Brain microvascular endothelial cell (primary cell): Measurements from ENCODE around the gene PTPRN2.

Experiments
- DNase-seq: peaks from one replicate; pipeline ENCODE4 v3.0.0-alpha.2; 2020
- H3K27ac ChIP-seq: fragments of 250-450 bp; sonication (Bioruptor Pico); 2 replicates; pipeline ENCODE4 v1.5.1; 2020; ENCODE audit warnings: mild to moderate bottlenecking, moderate library complexity
- H3K27me3 ChIP-seq: fragments of 250-450 bp; sonication (Bioruptor Pico); replicated peaks from 2 replicates; pipeline ENCODE4 v1.5.1; 2020; ENCODE audit warnings: mild to moderate bottlenecking
- H3K36me3 ChIP-seq: fragments of 250-450 bp; sonication (Bioruptor Pico); replicated peaks from 2 replicates; pipeline ENCODE4 v1.5.1; 2020; ENCODE audit warnings: mild to moderate bottlenecking
- H3K4me3 ChIP-seq: 2 replicates; pipeline ENCODE4 v1.5.1; 2011; ENCODE audit warnings: low read depth, mild to moderate bottlenecking, control low read depth, low read length, moderate library complexity
- CTCF ChIP-seq: IDR thresholded peaks from 2 replicates; pipeline ENCODE4 v1.5.1; 2011; ENCODE audit warnings: low read depth, mild to moderate bottlenecking, moderate library complexity, low read length, control low read depth, inconsistent platforms; ENCODE audit errors: missing control alignments
- in situ Hi-C: cut with HindIII; loops from 2 replicates; pipeline ENCODE4 v1.10.0; 2017; ENCODE audit warnings: low sequenced_read_pairs, low pct_ligation_motif_present

Gene PTPRN2

GRCh38 chr7:158473946-158474345 is 113.7 kb downstream of the PTPRN2 start:
- H3K27me3 ChIP-seq: no peaks in the 10 kb centered on the region
- in situ Hi-C loops: no loop called here
- H3K27ac ChIP-seq: no peak overlapping the region
- no peak for DNase-seq
- no peak overlapping the region for H3K4me3 ChIP-seq
- H3K36me3 ChIP-seq: no peaks in the 10 kb centered on the region
- TF ChIP-seq CTCF: no peak

- Histone ChIP-seq H3K4me3 (no peak overlapping the region), H3K36me3 (no peaks in the 10 kb centered on the region), H3K27ac (no peak overlapping the region), H3K27me3 (no peaks in the 10 kb centered on the region)
- no peak for TF ChIP-seq CTCF
- in situ Hi-C loops: no loop called here
- DNase-seq: no peak
Measured at GRCh38 chr7:158473221-158473620, 114.4 kb downstream of the PTPRN2 start.

- Histone ChIP-seq H3K36me3 (no peaks in the 10 kb centered on the region), H3K27ac (no peak overlapping the region), H3K27me3 (no peaks in the 10 kb centered on the region), H3K4me3 (no peak overlapping the region)
- DNase-seq: no peak
- in situ Hi-C loops: no loop called here
- TF ChIP-seq CTCF: no peak
Measured at GRCh38 chr7:158472596-158472995, 115.0 kb downstream of the PTPRN2 start.

GRCh38 chr7:158471716-158472115 is 115.9 kb downstream of the PTPRN2 start:
- Histone ChIP-seq H3K4me3 (no peak overlapping the region), H3K36me3 (no peaks in the 10 kb centered on the region), H3K27me3 (no peaks in the 10 kb centered on the region), H3K27ac (no peak overlapping the region)
- no peak for DNase-seq
- TF ChIP-seq CTCF: no peak
- in situ Hi-C loops: no loop called here

GRCh38 chr7:158470336-158470735 is 117.3 kb downstream of the PTPRN2 start:
- in situ Hi-C loops: no loop called here
- no peak for TF ChIP-seq CTCF
- no peak for DNase-seq
- Histone ChIP-seq H3K27ac (no peak overlapping the region), H3K4me3 (no peak overlapping the region), H3K36me3 (no peaks in the 10 kb centered on the region), H3K27me3 (no peaks in the 10 kb centered on the region)

GRCh38 chr7:158469396-158470051 is 118.1 kb downstream of the PTPRN2 start:
- H3K27ac ChIP-seq: no peak overlapping the region
- H3K4me3 ChIP-seq: no peak overlapping the region
- in situ Hi-C loops: no loop called here
- no peak for DNase-seq
- no peak for TF ChIP-seq CTCF
- H3K27me3 ChIP-seq: no peaks in the 10 kb centered on the region
- no peaks in the 10 kb centered on the region for H3K36me3 ChIP-seq
